Stimulated activated CD8-positive, alpha-beta memory T cell treated with anti-CD3 and anti-CD28 coated beads, Interleukin-4, amount 100 ng/mL, for 24 hours (primary cell): ENCODE measurements around the gene DNAJC17.

ENCODE experiments used
- DNase-seq: peaks from one replicate; pipeline ENCODE4 v3.0.0-alpha.2; 2020; ENCODE audit warnings: low read depth

DNAJC17 gene

DNA sequence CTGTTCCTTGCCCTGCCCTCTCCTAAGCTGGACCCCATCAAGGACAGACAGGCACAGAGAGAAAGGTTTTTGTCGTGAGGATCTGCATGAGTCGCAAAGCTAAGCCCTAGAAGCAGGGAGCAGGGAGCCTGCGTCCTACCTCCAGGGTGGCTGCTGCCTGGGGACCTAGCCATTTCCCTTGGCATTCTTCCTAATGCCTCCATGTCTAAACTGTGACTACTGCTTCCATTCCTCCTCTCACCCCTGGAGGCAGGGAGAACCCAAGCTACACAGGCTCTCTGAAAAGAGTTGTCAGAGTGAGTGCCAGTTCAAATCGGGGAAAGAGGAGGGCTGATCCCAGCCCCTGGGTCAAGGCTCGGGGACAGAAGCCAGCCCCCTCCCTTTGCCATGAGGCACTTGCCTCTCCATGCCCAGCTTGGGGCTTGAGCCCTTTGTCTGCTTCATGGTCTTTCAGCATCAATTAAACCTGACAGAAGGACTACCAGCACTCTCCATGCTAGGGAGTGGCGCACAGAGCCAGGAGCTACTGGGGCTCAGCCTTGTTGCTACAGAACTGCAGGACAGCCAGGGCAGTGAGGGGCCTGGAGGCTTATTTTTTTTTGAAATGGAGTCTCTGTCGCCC is 41.0 kb downstream of the DNAJC17 start:
- DNase-seq: no peak

DNA sequence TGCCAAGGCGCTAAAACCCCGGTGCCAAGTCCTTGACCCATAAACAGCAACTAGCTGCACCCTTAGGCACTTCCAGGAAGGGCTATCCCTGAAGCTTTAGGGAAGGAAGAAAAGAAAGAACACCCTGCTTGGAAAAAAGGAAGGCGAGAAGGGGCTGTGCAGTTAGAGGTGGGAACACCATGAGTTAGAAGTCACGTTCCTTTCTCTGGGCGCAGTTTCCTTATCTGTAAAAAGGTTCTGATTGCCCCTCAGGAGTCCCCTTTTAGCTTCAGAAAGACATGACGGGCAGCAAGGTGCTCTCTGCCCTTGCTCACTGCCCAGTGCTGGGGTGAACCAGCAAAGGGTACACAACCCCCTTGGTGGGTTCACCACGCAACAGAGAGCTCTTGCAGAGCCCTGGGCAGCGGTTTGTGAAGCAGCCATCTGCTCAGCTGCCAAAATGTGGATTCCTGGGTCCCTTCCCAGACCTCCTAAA is 42.6 kb downstream of the DNAJC17 start:
- DNase-seq: no peak

DNA sequence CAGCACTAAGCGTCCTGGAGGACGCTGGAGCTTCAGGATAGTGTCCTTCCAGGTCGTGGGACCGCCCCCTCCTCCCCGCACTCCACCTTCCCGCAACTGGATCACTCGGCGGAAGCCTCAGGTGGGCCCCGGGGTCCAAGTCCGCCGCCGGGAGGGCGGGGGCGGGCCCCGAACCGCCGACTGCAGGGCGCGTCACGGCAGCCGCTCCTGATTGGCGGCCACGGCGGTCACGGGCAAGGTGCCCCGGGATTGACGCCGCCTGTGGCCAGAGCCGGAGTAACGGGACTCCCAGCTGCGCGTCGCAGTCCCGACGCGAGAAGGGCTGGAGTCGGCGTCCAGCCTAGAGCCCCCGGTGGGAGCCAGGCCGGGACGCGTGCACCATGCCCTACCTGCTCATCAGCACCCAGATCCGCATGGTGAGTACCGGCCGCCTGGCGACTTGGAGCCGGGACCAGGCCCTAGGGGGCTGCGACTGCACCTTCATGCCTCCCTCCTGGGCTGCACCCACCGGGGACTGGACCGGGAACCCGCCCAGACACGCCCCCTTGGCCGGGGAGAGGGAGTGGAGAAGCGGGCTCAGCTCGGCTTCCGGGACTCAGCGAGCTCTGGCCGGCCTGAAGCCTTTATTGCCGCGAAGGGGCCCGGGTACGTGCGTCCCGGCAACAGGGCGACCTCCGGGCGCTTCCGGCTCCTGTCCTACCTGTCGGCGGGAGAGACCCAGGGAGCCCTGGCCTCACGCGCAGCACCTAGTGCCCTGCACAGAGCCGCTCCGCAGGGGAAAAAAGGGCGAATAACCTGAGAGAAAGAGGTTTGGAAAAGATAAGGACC is 43.3 kb downstream of the DNAJC17 start, which contains the start of gene GCHFR:
GCHFR (plus strand) TSS at position 268 of the 828 bp plus-strand sequence; CDS start at position 381, 113 bp downstream.
- peak; percentile 49 for DNase-seq

DNA sequence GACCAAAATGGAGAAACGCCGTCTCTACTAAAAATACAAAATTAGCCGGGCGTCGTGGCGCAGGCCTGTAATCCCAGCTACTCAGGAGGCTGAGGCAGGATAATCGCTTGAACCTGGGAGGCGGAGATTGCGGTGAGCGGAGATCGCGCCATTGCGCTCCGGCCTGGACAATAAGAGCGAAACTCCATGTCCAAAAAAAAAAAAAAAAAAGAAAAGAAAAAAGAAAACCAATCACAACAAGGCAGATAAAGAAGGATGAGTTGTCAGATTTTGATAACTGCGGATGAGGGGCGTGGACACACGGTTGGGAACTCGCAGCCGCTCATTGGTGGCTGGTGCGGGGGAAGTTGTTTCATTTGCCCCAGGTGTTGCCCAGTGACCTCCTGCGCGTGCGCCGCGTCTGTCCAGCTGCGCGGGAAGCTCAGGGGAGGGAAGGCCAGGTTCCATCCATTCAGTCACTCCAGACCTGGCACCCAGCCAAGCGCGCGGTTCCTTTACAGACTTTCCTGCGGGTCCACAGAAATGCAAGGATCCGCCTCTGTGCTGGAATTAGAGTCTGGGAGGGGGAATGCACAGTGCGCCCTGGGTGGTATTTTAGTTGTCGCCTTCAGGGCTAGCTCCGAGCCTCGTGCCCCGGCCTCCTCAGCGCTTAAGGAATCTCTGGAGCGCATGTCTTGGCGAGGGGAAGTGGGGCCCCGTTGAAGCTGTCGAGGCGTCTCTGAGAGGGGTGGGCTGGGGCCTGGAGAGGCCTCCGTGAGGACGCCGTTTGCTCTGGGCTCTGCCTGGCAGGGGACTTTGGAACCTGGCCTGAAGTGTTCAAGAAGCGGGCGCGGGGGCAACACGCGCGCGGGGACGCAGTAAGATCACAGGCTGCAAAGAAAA is 44.1 kb downstream of the DNAJC17 start:
- DNase-seq: no peak

DNA sequence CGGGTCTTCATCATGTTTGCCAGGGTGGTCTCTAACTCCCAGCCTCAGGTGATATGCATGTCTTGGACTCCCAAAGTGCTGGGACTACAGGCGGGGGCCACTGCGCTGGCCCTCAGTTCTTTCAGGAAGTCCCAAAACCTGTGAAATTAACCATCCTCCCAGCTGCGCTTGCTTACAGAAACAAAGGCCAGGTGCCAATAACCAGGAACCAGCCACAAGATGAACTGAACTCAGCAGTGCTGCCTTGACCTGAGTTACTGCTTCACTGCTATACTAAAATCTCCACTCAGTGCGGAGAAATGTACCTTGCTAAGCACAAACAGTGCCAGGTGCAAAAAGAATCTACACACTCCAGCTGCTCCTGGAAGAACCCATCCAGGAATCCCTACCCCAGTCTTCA is 47.3 kb downstream of the DNAJC17 start:
- DNase-seq: no peak

DNA sequence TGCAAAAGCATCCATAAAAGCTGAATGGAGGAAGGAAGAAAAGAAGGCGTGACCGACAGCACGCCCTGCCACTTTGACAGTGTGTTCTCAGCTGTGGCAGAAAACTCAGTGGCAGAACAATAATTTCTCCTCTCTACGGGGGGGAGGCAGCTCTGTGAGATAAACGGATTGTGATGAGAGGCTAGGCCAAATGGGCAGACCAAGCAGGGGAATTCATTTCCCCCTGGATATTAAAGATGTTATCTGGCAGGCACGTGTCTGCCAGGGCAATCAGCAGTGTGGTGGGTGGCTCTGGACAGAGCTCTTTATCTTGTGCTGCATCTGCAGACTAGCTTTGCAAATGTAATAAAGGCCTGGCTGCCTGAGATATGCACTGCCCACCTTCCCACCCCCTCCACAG is 50.3 kb downstream of the DNAJC17 start:
- no peak for DNase-seq

DNA sequence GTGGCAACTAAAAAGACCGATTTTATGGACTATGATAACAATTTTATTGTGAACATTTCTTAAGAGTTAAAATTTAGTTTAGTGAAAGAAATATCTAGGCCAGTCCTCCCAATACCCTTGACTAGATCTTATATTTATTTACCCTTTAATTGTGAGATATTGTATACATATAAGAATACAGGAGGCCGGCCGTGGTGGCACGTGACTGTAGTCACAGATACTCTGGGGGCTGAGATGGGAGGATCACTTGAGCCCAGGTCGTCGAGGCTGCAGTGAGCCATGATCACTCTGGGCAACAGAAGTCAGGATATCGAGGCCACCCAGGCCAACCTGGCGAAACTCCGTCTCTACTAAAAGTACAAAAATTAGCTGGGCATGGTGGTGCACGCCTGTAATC is 51.5 kb downstream of the DNAJC17 start:
- DNase-seq: no peak

DNA sequence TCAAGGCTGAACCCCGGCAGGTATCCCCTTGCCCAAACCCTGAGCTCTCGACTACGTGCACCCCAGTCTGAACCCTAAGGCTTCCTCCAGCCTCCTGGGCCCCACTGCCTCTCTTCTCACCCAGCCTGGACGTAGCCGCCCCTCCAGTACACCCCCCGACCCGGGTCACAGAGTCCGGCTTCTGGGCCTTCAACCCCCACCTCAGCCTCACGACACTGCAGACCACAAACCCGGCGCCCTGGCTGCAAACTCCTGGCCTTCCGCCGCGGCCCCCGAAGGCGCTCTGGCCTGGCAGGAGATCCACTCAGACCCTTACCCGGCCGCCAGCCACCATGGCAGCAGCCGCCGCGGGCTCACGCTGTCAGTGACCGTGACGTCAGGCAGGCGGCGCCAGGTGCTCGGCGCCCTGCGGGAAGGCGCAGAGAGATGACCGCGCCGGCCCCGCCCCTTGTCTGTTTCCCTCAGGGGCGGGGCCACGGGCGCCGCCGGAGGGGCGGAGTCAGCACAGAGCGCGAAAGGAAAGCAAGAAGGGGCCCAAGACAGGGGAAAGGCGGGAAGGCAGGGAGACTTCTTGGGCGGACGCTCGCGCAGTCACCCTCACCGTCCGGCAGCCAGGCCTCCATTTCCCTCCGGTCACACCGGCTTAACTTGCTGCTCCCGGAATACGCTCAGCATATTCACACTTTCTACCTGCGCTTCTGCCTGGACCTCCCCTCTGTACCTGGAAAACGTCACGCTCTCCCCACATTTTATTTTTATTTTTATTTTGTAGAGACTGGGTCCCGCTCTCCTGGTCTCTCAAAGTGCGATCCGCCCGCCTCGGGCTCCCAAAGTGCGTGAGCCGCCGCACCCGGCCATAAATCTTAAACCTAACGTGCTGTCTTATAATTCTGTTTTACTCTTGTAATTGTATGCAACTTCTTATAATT is 52.1 kb downstream of the DNAJC17 start, which contains the start of gene RMDN3:
RMDN3 (minus strand) TSS at position 372 of the 929 bp plus-strand sequence. CDS start 471 bp downstream, outside the sequence.
- DNase-seq: peak; percentile 89

DNA sequence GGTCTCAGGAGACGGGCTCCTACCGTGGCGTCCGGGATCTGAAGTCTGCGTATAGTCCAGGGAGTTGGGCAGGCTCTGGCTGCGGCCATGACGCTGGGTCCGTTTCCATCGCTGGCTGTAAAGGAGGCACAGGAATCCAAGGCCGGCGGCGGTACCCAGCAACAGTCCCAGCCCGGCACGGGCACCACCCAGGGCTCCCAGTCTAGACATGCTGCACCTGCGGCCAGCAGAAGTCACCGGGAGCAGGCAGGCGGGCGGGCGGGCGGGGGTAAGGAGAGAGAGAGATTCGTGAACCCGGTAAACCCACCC is 52.7 kb downstream of the DNAJC17 start:
- no peak for DNase-seq

DNA sequence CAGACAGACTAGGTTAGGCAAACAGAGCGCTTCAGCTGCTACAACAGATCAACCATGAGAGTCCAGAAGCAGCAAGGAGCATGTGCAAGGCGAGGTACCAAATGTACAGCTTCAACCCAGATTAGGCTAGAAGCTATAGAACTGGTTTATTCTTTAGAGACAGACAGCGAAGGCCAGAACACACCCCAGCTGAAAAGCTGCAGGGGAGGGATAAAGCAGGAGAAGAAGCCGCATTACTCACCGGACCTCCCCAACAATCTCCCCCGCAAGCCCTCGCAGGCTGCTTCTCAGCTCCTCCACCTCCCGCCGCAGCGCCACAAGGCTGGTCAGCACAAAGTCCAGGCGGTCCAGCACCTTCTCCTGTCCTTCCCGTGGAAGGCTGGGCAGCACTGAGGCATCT is 55.5 kb downstream of the DNAJC17 start:
- no peak for DNase-seq

DNA sequence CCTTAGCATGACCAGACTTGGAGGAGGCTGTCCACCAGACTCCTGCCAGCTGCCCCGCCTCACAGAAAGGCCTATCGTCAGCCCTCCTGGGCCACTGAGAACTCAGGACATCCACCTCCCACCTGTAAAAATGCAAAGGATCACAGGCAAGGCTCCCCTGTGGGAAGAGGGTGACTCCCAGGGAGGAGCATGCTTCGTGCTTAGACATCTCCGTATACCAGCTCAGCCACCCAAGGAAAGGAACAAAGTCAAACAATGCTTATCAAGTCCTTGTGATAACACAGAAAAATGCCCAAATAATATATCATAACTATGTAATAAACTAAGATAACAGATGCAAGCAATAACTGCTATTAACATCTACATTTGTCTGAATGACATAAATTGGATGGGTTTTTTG is 56.4 kb downstream of the DNAJC17 start:
- no peak for DNase-seq

DNA sequence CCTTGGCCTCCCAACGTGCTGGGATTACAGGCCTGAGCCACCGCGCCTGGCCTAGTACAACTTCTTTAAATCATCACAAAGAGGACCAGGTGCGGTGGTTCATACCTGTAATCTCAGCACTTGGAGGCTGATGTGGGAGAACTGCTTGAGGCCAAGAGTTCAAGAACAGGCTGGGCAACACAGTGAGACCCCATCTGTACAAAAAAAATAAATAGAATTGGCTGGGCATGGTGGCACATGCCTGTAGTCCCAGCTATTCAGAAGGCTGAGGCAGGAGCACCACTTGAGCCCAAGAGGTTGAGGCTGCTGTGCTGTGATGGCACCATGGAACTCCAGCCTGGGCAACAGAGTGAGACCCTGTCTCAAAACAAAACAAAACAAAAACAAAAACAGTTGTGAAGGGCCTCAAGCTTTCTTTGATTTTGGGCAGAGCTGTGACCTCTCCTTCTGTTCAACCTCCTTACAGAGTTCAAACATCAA is 58.1 kb downstream of the DNAJC17 start:
- DNase-seq: no peak

DNA sequence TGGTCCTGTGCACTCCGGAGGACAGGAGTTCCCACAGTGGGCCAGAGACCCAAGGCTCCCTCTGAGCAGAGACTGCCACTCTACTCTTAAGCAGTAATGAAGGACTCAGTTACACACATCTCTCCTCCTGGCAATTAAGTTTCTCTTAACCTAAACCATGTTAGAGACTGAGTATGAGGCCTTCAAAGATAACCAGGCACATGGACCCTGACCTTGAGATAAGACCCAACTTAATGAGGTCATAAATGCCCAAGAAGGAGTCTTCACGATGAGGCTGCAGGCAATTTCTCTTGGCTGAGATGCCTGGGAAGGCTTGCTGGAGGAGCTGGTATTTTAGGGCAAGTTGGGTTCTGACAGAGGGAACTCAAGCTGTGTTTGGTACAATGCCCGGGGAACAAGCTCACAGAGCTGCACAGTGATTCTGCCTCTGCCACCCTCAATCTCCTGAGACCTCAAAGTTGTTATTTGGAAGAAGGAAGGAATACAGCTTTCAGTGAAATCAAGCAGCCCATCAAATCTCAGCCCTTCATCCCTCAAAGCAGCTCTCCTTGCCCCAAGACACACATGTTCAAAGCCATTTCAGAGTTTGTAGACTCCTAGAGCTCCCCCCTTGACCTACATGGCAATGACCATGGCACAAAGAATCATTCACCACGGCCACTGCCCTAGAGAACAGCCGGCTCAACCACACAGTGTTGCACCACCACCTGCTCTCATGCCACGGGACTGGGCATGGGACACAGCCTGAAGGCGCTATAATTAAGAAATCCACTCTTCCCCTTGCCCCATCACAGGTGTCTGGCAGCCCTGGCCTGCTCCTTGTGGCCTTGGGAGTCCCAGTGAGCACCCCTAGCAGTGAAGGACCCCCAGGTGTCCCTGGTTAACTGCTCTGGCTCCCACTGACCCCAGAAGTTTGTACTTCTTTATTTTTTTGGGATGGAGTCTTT is 59.3 kb downstream of the DNAJC17 start:
- no peak for DNase-seq

DNA sequence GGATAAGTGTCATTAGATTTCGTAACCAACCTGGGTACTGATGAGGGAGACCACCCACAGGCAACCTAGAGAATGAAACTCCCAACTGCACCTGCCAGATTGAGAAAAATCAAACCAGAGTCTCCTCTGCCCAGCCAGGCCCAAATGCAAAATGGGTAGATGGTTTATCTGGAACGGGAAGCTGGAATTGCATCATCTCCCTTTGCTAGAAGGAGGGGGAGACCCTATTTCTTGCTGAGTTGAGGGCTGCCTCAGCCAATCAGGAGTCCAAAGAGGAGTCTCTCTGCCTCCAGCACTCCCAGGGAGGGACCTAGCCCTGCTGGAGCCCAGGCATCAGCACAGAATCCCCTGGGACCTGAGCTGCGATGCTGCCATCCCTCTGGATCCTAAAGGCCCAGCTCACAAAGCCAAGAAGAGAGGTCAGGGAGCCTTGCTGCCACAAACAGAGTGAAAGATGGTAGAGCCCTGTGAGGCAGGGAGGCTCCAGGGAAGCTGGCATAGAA is 60.3 kb downstream of the DNAJC17 start:
- no peak for DNase-seq

DNA sequence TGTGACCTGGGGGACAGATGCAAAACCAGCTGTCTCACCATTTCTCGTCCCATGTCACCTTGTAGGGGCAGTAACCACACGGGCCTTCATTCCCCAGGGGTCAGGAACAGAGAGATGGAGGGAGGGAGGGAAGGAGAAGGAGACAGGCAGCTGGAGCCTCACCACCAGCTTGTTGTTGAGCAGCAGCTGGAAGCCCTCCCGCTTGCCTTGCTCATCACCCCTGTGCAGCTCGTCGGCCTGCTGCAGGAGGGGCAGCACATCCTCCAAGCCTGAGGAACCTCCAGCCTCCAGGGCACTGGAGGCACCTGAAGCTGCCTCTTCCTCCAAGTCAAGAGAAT is 62.5 kb downstream of the DNAJC17 start:
- DNase-seq: no peak

DNA sequence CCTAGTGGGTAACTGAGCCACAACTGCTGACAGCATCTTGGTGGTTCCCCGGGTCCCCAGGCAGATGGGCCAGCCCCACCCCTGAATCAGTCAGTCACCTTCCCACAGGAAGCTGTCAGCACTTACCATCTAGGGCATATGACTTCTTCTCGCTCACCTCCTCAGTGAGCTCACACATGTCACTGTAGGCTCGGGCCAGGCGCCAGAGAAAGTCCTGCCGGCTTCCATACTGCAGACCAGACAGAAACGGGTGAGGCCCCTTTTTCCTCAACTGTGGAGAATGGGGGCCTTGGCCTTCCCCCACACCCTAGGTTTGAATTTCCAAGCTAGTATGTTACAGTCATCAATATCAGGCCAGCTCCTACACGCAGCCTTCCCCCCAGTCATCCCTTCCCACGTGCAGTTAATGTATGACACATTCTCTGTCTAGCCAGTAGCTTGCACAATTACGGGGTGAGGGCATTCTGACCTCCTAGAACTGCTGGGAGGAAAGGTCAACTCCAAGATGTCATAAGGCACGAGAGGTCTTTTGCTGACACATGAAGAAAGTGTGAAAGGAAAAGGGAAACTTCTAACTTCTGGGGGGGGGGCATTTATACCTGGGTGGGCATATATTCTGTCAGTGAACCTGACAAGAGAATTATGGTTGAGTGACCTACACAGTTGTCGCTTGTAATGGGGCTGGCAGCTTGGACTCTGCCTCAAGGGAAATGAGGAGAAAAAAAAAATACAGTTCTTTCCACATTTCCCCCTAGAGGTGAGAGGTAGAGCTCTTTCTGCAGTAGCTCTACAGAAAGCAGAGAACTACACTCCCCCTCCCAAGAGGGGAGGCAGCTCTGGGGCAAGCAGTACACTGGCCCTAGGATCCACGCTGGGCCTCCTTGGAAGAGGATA is 63.1 kb downstream of the DNAJC17 start:
- DNase-seq: peak; percentile 47

DNA sequence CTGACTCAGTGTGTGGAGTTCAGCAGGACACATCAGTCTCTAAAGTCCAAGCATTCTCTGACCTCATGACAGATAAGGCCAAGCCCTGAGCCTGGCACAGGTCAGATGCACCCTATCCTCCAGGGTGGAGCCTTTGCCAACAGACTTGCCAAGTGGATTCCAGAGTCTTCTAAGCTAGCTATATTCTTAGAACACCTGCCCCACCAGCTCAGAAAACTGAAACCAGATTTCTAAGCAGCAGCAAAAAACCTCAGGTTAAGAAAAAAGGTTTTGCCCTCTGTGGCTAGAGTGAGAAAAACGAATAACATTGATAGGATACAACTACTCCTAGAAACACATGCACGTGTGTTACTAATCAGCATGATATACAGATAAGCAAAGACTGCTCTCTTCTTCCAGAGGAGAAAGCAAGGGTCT is 63.8 kb downstream of the DNAJC17 start:
- no peak for DNase-seq

DNA sequence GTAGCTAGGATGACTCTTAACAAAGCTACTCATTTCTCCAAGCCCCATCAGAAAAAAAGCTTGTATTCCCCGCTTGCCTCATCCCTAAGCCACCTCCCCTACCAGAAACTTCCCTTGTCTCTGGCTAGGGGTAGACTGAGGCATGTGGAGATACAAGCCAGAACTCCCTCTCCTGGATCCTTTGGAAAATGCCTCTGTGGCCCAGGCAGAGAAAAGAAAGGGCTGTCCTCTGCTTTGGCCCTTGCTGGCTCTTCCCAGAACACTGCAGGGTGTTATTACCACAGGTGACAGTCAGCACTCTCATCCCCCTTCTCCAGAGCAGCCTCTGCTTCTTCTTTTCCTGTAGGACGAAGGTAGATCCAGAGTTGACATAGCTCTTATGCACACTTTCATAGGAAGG is 67.4 kb downstream of the DNAJC17 start:
- no peak for DNase-seq

DNA sequence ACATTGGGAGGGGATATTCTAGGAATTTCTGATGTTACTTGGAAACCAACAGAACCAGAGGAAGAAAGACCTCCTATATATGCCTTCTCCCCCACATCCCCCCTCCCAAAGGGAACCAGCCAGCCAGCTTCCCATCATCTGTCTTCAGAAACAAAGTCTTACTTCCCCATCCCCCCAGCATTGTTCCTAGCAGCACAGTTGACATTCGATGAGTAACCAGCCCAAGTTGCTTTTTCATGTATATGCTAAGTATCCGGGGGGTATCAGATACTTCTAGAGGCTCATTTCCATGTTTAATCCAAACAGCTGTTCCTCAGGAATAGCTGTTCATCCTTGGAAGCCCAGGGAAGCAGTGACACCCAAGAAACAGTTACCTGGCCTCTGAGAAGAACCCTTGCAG is 68.2 kb downstream of the DNAJC17 start:
- DNase-seq: no peak
